Mucosa of gallbladder (tissue), 1 donor: ENCODE measurements around the gene REG4. TPM values are rescaled to one million over a fixed set of nuclear protein-coding genes. Genes with fewer than 3 reads are reported as not detected.

Source experiments
- DNase-seq: peaks from one replicate; pipeline ENCODE4 v3.0.0-alpha.2; 2020; ENCODE audit warnings: low spot score
- total RNA-seq: library from RNA; stranded (reverse); gene quantifications from one replicate; pipeline ENCODE4 v1.2.1, GENCODE V29; 2021
- donor health status: DM: no; HTN: no; CAD: no.

Gene REG4
- total RNA-seq, 1 donor from 2014 or later, result 0.49 TPM

- DNase-seq, result peak; percentile 49
These were observed 31.3 kb downstream of the REG4 start for GRCh38 chr1:119779869-119780356.

- DNase-seq, result no peak
These were observed 32.2 kb downstream of the REG4 start for GRCh38 chr1:119778886-119779560.

GRCh38 chr1:119778359-119778758, 32.9 kb downstream of the REG4 start:
- DNase-seq, result no peak

- DNase-seq, result no peak
These were observed 36.3 kb downstream of the REG4 start for GRCh38 chr1:119774746-119775490.

GRCh38 chr1:119773711-119774241, 37.5 kb downstream of the REG4 start:
- DNase-seq, result no peak

- no peak for DNase-seq
These were observed 39.0 kb downstream of the REG4 start for GRCh38 chr1:119772298-119772697.

- DNase-seq, result no peak
These were observed 39.5 kb downstream of the REG4 start for GRCh38 chr1:119771770-119772169.

- DNase-seq, result no peak
These were observed 40.2 kb downstream of the REG4 start for GRCh38 chr1:119771016-119771415.

GRCh38 chr1:119768778-119769177, 42.5 kb downstream of the REG4 start, which contains the start of gene HMGCS2:
HMGCS2 (minus strand) TSS chr1:119768905; CDS start chr1:119768844, 61 bp downstream.
- peak; percentile 63 for DNase-seq

GRCh38 chr1:119767486-119767885, 43.8 kb downstream of the REG4 start:
- no peak for DNase-seq

GRCh38 chr1:119766374-119766794, 44.9 kb downstream of the REG4 start:
- peak; percentile 64 for DNase-seq

- DNase-seq, result no peak
These were observed 47.0 kb downstream of the REG4 start for GRCh38 chr1:119764220-119764619.

- DNase-seq, result no peak
These were observed 48.3 kb downstream of the REG4 start for GRCh38 chr1:119762953-119763352.

- DNase-seq, result no peak
These were observed 48.9 kb downstream of the REG4 start for GRCh38 chr1:119762409-119762808.

- DNase-seq, result no peak
These were observed 52.7 kb downstream of the REG4 start for GRCh38 chr1:119758584-119758983.

GRCh38 chr1:119752592-119752991, 58.7 kb downstream of the REG4 start:
- no peak for DNase-seq

- no peak for DNase-seq
These were observed 63.2 kb downstream of the REG4 start for GRCh38 chr1:119748040-119748439.

- DNase-seq, result no peak
These were observed 63.8 kb downstream of the REG4 start for GRCh38 chr1:119747451-119747850.

- no peak for DNase-seq
These were observed 66.2 kb downstream of the REG4 start for GRCh38 chr1:119745034-119745433.

- DNase-seq, result no peak
These were observed 66.7 kb downstream of the REG4 start for GRCh38 chr1:119744598-119744942.
